HG02852 (cell line): ENCODE measurements around the gene CACNA1H.

ENCODE experiments used
- ATAC-seq: cut with Tn5 transposase; IDR thresholded peaks from one replicate; pipeline ENCODE4 v1.9.1; 2021; ENCODE audit warnings: mild to moderate bottlenecking, moderate library complexity; ENCODE audit not compliant: unreplicated experiment

CACNA1H gene

GRCh38 chr16:1152651-1153259 lies at the start of gene CACNA1H:
Gene CACNA1H (plus strand): TSS chr16:1153106. CDS start chr16:1153738, 632 bp downstream.
- ATAC-seq: no peak

- ATAC-seq: no peak
These were observed 49.3 kb upstream of the CACNA1H start for GRCh38 chr16:1103636-1103980.

- ATAC-seq: no peak
These were observed 46.9 kb upstream of the CACNA1H start for GRCh38 chr16:1105888-1106620.

GRCh38 chr16:1106659-1107058 lies 46.2 kb upstream of the CACNA1H start:
- no peak for ATAC-seq

GRCh38 chr16:1107141-1107540 lies 45.8 kb upstream of the CACNA1H start:
- ATAC-seq: no peak

GRCh38 chr16:1107731-1108130 lies 45.2 kb upstream of the CACNA1H start:
- no peak for ATAC-seq

- no peak for ATAC-seq
These were observed 44.3 kb upstream of the CACNA1H start for GRCh38 chr16:1108299-1109252.

GRCh38 chr16:1109648-1110047 lies 43.3 kb upstream of the CACNA1H start:
- no peak for ATAC-seq

GRCh38 chr16:1112506-1113184 lies 40.3 kb upstream of the CACNA1H start:
- no peak for ATAC-seq

GRCh38 chr16:1113489-1113888 lies 39.4 kb upstream of the CACNA1H start:
- ATAC-seq: no peak

- ATAC-seq: no peak
These were observed 38.9 kb upstream of the CACNA1H start for GRCh38 chr16:1113889-1114526.

GRCh38 chr16:1116693-1117077 lies 36.2 kb upstream of the CACNA1H start:
- ATAC-seq: no peak

- ATAC-seq: no peak
These were observed 35.6 kb upstream of the CACNA1H start for GRCh38 chr16:1117176-1117900.

GRCh38 chr16:1117926-1118325 lies 35.0 kb upstream of the CACNA1H start:
- no peak for ATAC-seq

- no peak for ATAC-seq
These were observed 33.8 kb upstream of the CACNA1H start for GRCh38 chr16:1119129-1119528.

- no peak for ATAC-seq
These were observed 32.9 kb upstream of the CACNA1H start for GRCh38 chr16:1119766-1120576.

GRCh38 chr16:1120577-1120941 lies 32.3 kb upstream of the CACNA1H start:
- no peak for ATAC-seq

GRCh38 chr16:1121009-1121408 lies 31.9 kb upstream of the CACNA1H start:
- ATAC-seq: no peak
